Trophoblast cell (in vitro differentiated cells and primary cell): ENCODE results near the gene LIME1.

Source experiments
- DNase-seq, 2 donors: peaks; one replicate each; pipeline ENCODE4 v3.0.0-alpha.2; 2016
- H2AFZ ChIP-seq: 2 replicates; pipeline ENCODE4 v1.6.1; 2013; ENCODE audit warnings: low read length, moderate library complexity, mild to moderate bottlenecking; ENCODE audit not compliant: insufficient read depth, poor library complexity
- H2AK5ac ChIP-seq: 2 replicates; pipeline ENCODE4 v1.6.1; 2013; ENCODE audit warnings: mild to moderate bottlenecking, low read length
- H2BK120ac ChIP-seq: 2 replicates; pipeline ENCODE4 v1.6.1; 2013; ENCODE audit warnings: low read length, mild to moderate bottlenecking, moderate library complexity; ENCODE audit not compliant: insufficient read depth, poor library complexity
- H2BK12ac ChIP-seq: 2 replicates; pipeline ENCODE4 v1.6.1; 2013; ENCODE audit warnings: mild to moderate bottlenecking, low read length, moderate library complexity
- H2BK5ac ChIP-seq: 2 replicates; pipeline ENCODE4 v1.6.1; 2013; ENCODE audit warnings: low read length, low read depth, moderate library complexity, mild to moderate bottlenecking; ENCODE audit not compliant: poor library complexity
- H3K14ac ChIP-seq: 2 replicates; pipeline ENCODE4 v1.6.1; 2013; ENCODE audit warnings: mild to moderate bottlenecking, low read length
- H3K18ac ChIP-seq: 2 replicates; pipeline ENCODE4 v1.6.1; 2013; ENCODE audit warnings: mild to moderate bottlenecking, low read length
- H3K23ac ChIP-seq: 2 replicates; pipeline ENCODE4 v1.6.1; 2013; ENCODE audit warnings: low read length
- H3K27ac ChIP-seq: 2 replicates; pipeline ENCODE4 v1.5.1; 2013; ENCODE audit warnings: low read depth, mild to moderate bottlenecking, inconsistent platforms, low read length, moderate library complexity
- H3K27me3 ChIP-seq: 2 replicates; pipeline ENCODE4 v1.6.1; 2013; ENCODE audit warnings: inconsistent platforms, mild to moderate bottlenecking, low read length, moderate library complexity; ENCODE audit not compliant: insufficient read depth
- H3K36me3 ChIP-seq, 2 experiments: 1 replicate in 1 of 2; 2 replicates in 1 of 2; pipeline ENCODE4 v1.6.1; 2013; ENCODE audit warnings: low read length in 2 of 2, mild to moderate bottlenecking in 2 of 2, moderate library complexity in 1 of 2; ENCODE audit not compliant: insufficient read depth in 2 of 2, control insufficient read depth in 1 of 2
- H3K4ac ChIP-seq: 2 replicates; pipeline ENCODE4 v1.6.1; 2013; ENCODE audit warnings: low read depth, mild to moderate bottlenecking, low read length, moderate library complexity
- H3K4me1 ChIP-seq, 2 experiments: 1 replicate in 1 of 2; 2 replicates in 1 of 2; pipeline ENCODE4 v1.6.1; 2013; ENCODE audit warnings: low read length in 2 of 2, mild to moderate bottlenecking in 2 of 2, moderate library complexity in 1 of 2; ENCODE audit not compliant: insufficient read depth in 2 of 2, control insufficient read depth in 1 of 2
- H3K4me2 ChIP-seq: 2 replicates; pipeline ENCODE4 v1.6.1; 2013; ENCODE audit warnings: inconsistent platforms, mild to moderate bottlenecking, low read length, moderate library complexity
- H3K4me3 ChIP-seq: 2 replicates; pipeline ENCODE4 v1.5.1; 2013; ENCODE audit warnings: mild to moderate bottlenecking, low read depth, low read length, inconsistent platforms
- H3K79me1 ChIP-seq: one replicate; pipeline ENCODE4 v1.6.1; 2013; ENCODE audit warnings: low read length
- H3K79me2 ChIP-seq: 2 replicates; pipeline ENCODE4 v1.6.1; 2013; ENCODE audit warnings: low read length, mild to moderate bottlenecking; ENCODE audit not compliant: control insufficient read depth, insufficient read depth, poor library complexity
- H3K9ac ChIP-seq: 2 replicates; pipeline ENCODE4 v1.6.1; 2013; ENCODE audit warnings: mild to moderate bottlenecking, low read length
- H3K9me3 ChIP-seq: 2 replicates; pipeline ENCODE4 v1.6.1; 2013; ENCODE audit warnings: low read depth, mild to moderate bottlenecking, control low read depth, inconsistent platforms, low read length; ENCODE audit not compliant: insufficient read depth
- H4K12ac ChIP-seq: 2 replicates; pipeline ENCODE4 v1.6.1; 2013; ENCODE audit warnings: low read depth, mild to moderate bottlenecking, low read length, moderate library complexity
- H4K8ac ChIP-seq: 2 replicates; pipeline ENCODE4 v1.6.1; 2013; ENCODE audit warnings: low read depth, mild to moderate bottlenecking, low read length, moderate library complexity
- H4K91ac ChIP-seq: one replicate; pipeline ENCODE4 v1.6.1; 2013; ENCODE audit warnings: low read depth, mild to moderate bottlenecking, low read length, moderate library complexity
- WGBS: extraction: QIAGEN DNeasy Blood & Tissue Kit; methylation state at CpG from one replicate; pipeline ENCODE4 v1.1.7; 2013; ENCODE audit warnings: missing lambda C conversion rate; ENCODE audit not compliant: insufficient read length, insufficient coverage; ENCODE audit errors: extremely low coverage; 5-methylcytosine and 5-hydroxymethylcytosine counted together

The LIME1 gene

DNA sequence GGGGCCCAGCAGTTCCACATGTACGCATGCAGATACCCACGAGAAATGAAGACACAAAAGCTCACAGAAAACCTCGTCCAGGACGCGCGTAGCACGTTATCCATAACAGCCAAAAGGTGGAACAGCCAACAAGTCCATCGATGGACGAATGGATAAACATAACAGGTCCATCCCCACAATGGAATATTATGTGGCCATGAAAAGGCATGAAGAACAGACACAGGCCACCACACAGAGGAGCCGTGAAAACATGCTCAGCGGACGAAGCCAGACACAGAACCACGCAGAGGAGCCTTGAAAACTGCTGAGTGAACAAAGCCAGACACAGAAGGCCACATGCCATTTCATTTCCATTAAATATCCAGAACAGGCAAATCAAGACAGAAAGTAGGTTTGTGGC, 41.1 kb downstream of the LIME1 start:
- no peak overlapping the region for H3K4me2 ChIP-seq
- no peak for DNase-seq
- H3K27ac ChIP-seq, result no peak overlapping the region
- no peak overlapping the region for H3K4ac ChIP-seq
- no peak overlapping the region for H2AFZ ChIP-seq
- peaks cover 0 to 2% of the 10 kb centered on the region in 2 experiments for H3K36me3 ChIP-seq
- H3K23ac ChIP-seq, result no peak overlapping the region
- H3K4me3 ChIP-seq, result no peak overlapping the region
- no peak overlapping the region for H3K9ac ChIP-seq
- no peak overlapping the region for H4K12ac ChIP-seq
- H3K79me1 ChIP-seq, result no peaks in the 10 kb centered on the region
- no peak overlapping the region for H2AK5ac ChIP-seq
- H3K18ac ChIP-seq, result no peak overlapping the region
- no peak overlapping the region for H2BK5ac ChIP-seq
- H3K9me3 ChIP-seq, result peaks cover 7% of the 10 kb centered on the region
- no peak overlapping the region for H3K14ac ChIP-seq
- H3K79me2 ChIP-seq, result no peaks in the 10 kb centered on the region
- peaks cover 4 to 5% of the 10 kb centered on the region in 2 experiments for H3K4me1 ChIP-seq
- no peak overlapping the region for H4K91ac ChIP-seq
- WGBS, result no CpG with 5 or more reads among the region's 13 CpGs
- no peak overlapping the region for H2BK120ac ChIP-seq
- no peaks in the 10 kb centered on the region for H3K27me3 ChIP-seq
- no peak overlapping the region for H4K8ac ChIP-seq
- H2BK12ac ChIP-seq, result no peak overlapping the region

DNA sequence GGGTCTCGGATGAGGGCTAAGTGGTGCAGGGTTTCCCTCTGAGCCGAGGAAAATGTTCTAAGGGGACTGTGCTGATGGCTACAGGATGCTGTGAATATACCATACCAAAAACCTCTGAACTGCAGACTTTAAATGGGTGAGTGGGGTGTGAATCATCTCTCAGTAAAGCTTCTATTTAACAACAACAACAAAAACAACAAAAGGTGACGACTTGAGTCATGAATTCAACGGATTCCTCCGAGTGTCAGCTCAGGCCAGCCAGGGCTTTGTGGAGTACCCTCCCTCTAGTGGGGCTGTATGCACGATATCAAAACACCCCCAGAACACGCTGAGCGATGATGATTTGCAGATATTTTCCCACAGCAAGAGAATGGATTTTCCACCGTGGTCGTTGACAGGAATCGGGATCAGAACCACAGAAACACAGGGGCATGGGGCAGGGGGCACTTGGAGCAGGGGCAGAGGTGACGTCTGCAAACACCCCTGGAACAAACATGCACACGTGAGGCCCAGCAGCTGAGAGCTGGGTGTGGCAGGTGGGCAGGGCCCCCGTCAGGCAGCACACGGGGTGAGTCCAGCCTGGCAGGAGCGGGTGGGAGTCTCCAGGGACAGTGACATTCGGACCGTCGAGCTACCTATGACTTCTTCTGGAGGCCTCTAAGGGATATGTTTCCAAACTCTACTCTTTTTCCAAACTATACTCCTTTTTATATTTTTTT, 41.7 kb downstream of the LIME1 start:
- H3K4me3 ChIP-seq, result no peak overlapping the region
- H2BK120ac ChIP-seq, result no peak overlapping the region
- H3K79me1 ChIP-seq, result no peaks in the 10 kb centered on the region
- no peak overlapping the region for H3K23ac ChIP-seq
- no peak for DNase-seq
- H3K18ac ChIP-seq, result no peak overlapping the region
- no peak overlapping the region for H3K9ac ChIP-seq
- no peak overlapping the region for H4K8ac ChIP-seq
- no peak overlapping the region for H4K12ac ChIP-seq
- peaks cover 4 to 5% of the 10 kb centered on the region in 2 experiments for H3K4me1 ChIP-seq
- no peak overlapping the region for H3K4me2 ChIP-seq
- no peak overlapping the region for H2BK5ac ChIP-seq
- H2BK12ac ChIP-seq, result no peak overlapping the region
- H3K4ac ChIP-seq, result no peak overlapping the region
- no peaks in the 10 kb centered on the region for H3K79me2 ChIP-seq
- no peaks in the 10 kb centered on the region for H3K27me3 ChIP-seq
- H2AK5ac ChIP-seq, result no peak overlapping the region
- H3K27ac ChIP-seq, result no peak overlapping the region
- no CpG with 5 or more reads among the region's 19 CpGs for WGBS
- no peak overlapping the region for H4K91ac ChIP-seq
- H3K36me3 ChIP-seq, result peaks cover 0 to 2% of the 10 kb centered on the region in 2 experiments
- H3K9me3 ChIP-seq, result peaks cover 7% of the 10 kb centered on the region
- no peak overlapping the region for H3K14ac ChIP-seq
- no peak overlapping the region for H2AFZ ChIP-seq

DNA sequence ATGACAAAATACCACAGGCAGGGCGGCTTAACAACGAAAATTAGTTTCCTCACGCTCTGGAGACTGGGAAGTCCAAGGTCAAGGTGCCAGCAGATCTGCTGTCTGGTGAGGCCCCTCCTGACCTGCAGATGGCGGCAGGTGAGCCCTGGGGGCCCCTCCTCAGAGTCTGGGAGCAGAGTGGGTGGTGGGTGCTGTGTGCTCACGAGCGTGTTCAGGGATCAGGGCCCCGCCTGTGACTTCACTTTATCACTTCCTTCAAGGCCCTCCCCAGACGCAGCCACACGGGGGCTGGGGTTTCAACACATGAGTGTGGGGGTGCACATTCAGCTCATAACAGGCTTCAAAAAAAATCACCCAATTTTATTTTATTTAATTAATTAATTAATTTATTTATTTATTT, 42.4 kb downstream of the LIME1 start:
- H3K79me1 ChIP-seq, result no peaks in the 10 kb centered on the region
- no peak overlapping the region for H4K91ac ChIP-seq
- H3K79me2 ChIP-seq, result no peaks in the 10 kb centered on the region
- H3K14ac ChIP-seq, result no peak overlapping the region
- no peak overlapping the region for H4K8ac ChIP-seq
- H3K4ac ChIP-seq, result no peak overlapping the region
- no peak overlapping the region for H3K23ac ChIP-seq
- H2BK12ac ChIP-seq, result no peak overlapping the region
- no peak overlapping the region for H3K4me2 ChIP-seq
- peaks cover 7% of the 10 kb centered on the region for H3K9me3 ChIP-seq
- peaks cover 4% of the 10 kb centered on the region in 2 experiments for H3K4me1 ChIP-seq
- H2AFZ ChIP-seq, result no peak overlapping the region
- H3K27ac ChIP-seq, result no peak overlapping the region
- H3K27me3 ChIP-seq, result no peaks in the 10 kb centered on the region
- no peak overlapping the region for H2AK5ac ChIP-seq
- no peak overlapping the region for H2BK120ac ChIP-seq
- H4K12ac ChIP-seq, result no peak overlapping the region
- H3K36me3 ChIP-seq, result peaks cover 0 to 2% of the 10 kb centered on the region in 2 experiments
- H2BK5ac ChIP-seq, result no peak overlapping the region
- H3K9ac ChIP-seq, result no peak overlapping the region
- no peak overlapping the region for H3K4me3 ChIP-seq
- no peak for DNase-seq
- no peak overlapping the region for H3K18ac ChIP-seq
- WGBS, result no CpG with 5 or more reads among the region's 9 CpGs

DNA sequence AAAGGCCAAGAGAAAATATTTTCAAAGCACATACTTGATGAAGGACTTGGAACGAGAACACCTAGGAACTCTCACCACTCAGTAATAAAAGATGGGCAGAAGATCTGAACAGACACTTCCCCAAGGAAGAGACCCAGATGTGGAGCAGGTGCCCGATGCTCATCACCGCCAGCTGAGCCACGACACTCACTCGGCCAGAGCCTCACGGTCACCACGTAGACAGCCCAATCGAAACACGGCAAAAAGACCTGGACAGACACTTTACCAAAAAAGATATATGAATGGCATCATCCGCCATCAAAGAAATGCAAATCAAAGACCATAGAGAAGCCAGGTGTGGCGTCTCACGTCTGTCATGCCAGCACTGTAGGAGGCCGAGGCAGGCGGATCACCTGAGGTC, 44.7 kb downstream of the LIME1 start:
- H4K12ac ChIP-seq, result no peak overlapping the region
- H3K4ac ChIP-seq, result no peak overlapping the region
- WGBS, result no CpG with 5 or more reads among the region's 14 CpGs
- no peak overlapping the region for H3K4me2 ChIP-seq
- no peak overlapping the region for H4K8ac ChIP-seq
- no peak overlapping the region for H2BK12ac ChIP-seq
- H3K18ac ChIP-seq, result no peak overlapping the region
- H3K9ac ChIP-seq, result no peak overlapping the region
- no peak overlapping the region for H2AK5ac ChIP-seq
- no peak overlapping the region for H3K23ac ChIP-seq
- no peak overlapping the region for H2BK5ac ChIP-seq
- no peak overlapping the region for H3K27ac ChIP-seq
- no peak overlapping the region for H2BK120ac ChIP-seq
- no peaks in the 10 kb centered on the region for H3K4me1 ChIP-seq
- no peak for DNase-seq
- peaks cover 0 to 2% of the 10 kb centered on the region in 2 experiments for H3K36me3 ChIP-seq
- no peak overlapping the region for H3K4me3 ChIP-seq
- H3K79me2 ChIP-seq, result no peaks in the 10 kb centered on the region
- no peak overlapping the region for H4K91ac ChIP-seq
- peaks cover 7% of the 10 kb centered on the region for H3K9me3 ChIP-seq
- H3K14ac ChIP-seq, result no peak overlapping the region
- H3K27me3 ChIP-seq, result no peaks in the 10 kb centered on the region
- H3K79me1 ChIP-seq, result no peaks in the 10 kb centered on the region
- H2AFZ ChIP-seq, result no peak overlapping the region
